GM12878 (cell line): ENCODE results near the gene RSPO3. TPM values are rescaled to one million over a fixed set of nuclear protein-coding genes. Genes with fewer than 3 reads are reported as not detected.

Source experiments
- ATAC-seq: fragments of 200-7000 bp; cut with Tn5 transposase; 3 replicates; pipeline ENCODE4 v1.9.1; 2020; ENCODE audit warnings: mild to moderate bottlenecking, moderate library complexity
- BruUV-seq: library from RNA; stranded (reverse); fragments of 400-500 nt; replicated peaks from 2 replicates; lab custom pipeline; 2021; lab: Mats Ljungman, UMichigan
- CTCF ChIA-PET: fragments of 300-600 bp; sonication (Branson Sonifier 250); formaldehyde crosslinking; extraction: SDS; loops from one replicate; lab custom pipeline; 2021; ENCODE audit warnings: inconsistent platforms; lab: Yijun Ruan, JAX
- POLR2A ChIA-PET: fragments of 350-600 bp; formaldehyde crosslinking; extraction: SDS; loops from one replicate; lab custom pipeline; 2021; ENCODE audit warnings: inconsistent platforms; lab: Charles Lee
- RAD21 ChIA-PET: fragments of 300-600 bp; sonication (Branson Sonifier 250); formaldehyde crosslinking; loops from one replicate; lab custom pipeline; 2023; ENCODE audit warnings: antibody characterized with exemption; ENCODE audit not compliant: unreplicated experiment; lab: Charles Lee
- SMC1A ChIA-PET: fragments of 300-600 bp; sonication (Branson Sonifier 250); formaldehyde crosslinking; loops from one replicate; lab custom pipeline; 2023; ENCODE audit not compliant: unreplicated experiment, uncharacterized antibody; lab: Charles Lee
- DNase-seq: peaks from one replicate; pipeline ENCODE4 v3.0.0-alpha.2; 2011; ENCODE audit warnings: low read depth, low spot score
- FAIRE-seq: peaks from 3 replicates; lab custom pipeline; 2011; peaks lifted over from hg19 to GRCh38; lab: Jason Lieb, UNC
- H2AFZ ChIP-seq: 2 replicates; pipeline ENCODE4 v1.6.0; 2011; ENCODE audit warnings: low read depth, low read length, control low read depth; ENCODE audit not compliant: control insufficient read depth
- H3K27ac ChIP-seq: 2 replicates; pipeline ENCODE4 v1.5.1; 2011; ENCODE audit warnings: control low read depth; ENCODE audit not compliant: control insufficient read depth, insufficient read depth
- H3K27me3 ChIP-seq, 2 experiments: replicated peaks in 1 of 2; 2 replicates each; pipeline versions ENCODE4 v1.6.0 to v1.6.1; 2011; ENCODE audit warnings: low read length in 1 of 2; ENCODE audit not compliant: control insufficient read depth in 2 of 2, insufficient read depth in 2 of 2
- H3K36me3 ChIP-seq, 2 experiments: 2 replicates each; pipeline ENCODE4 v1.5.1; 2011; ENCODE audit warnings: low read length in 1 of 2; ENCODE audit not compliant: control insufficient read depth in 2 of 2, insufficient read depth in 2 of 2
- H3K4me1 ChIP-seq: 2 replicates; pipeline ENCODE4 v1.6.1; 2011; ENCODE audit warnings: mild to moderate bottlenecking, low read length, moderate library complexity, mixed read lengths; ENCODE audit not compliant: control insufficient read depth, insufficient read depth
- H3K4me2 ChIP-seq: 2 replicates; pipeline ENCODE4 v1.6.0; 2011; ENCODE audit warnings: control low read depth; ENCODE audit not compliant: control insufficient read depth, insufficient read depth
- H3K4me3 ChIP-seq: fragments of 200-600 bp; sonication (generic); 2 replicates; pipeline ENCODE4 v1.5.1; 2016
- H3K79me2 ChIP-seq: 2 replicates; pipeline ENCODE4 v1.6.0; 2011; ENCODE audit warnings: low read length; ENCODE audit not compliant: control insufficient read depth, insufficient read depth
- H3K9ac ChIP-seq: 2 replicates; pipeline ENCODE4 v1.8.0; 2011; ENCODE audit warnings: low read length, control low read depth, mixed read lengths; ENCODE audit not compliant: control insufficient read depth, insufficient read depth
- H3K9me3 ChIP-seq: replicated peaks from 3 replicates; pipeline ENCODE4 v1.5.1; 2011; ENCODE audit warnings: mild to moderate bottlenecking, low read length; ENCODE audit not compliant: control insufficient read depth, insufficient read depth
- H4K20me1 ChIP-seq: 2 replicates; pipeline ENCODE4 v1.6.0; 2011; ENCODE audit not compliant: control insufficient read depth, insufficient read depth
- BCL3 ChIP-seq: IDR thresholded peaks from 2 replicates; pipeline ENCODE4 v1.6.1; 2011; ENCODE audit warnings: borderline replicate concordance, low read depth, mild to moderate bottlenecking, moderate library complexity, low read length; ENCODE audit not compliant: insufficient read depth, poor library complexity, severe bottlenecking
- CBX5 ChIP-seq: sonication (generic); IDR thresholded peaks from 2 replicates; pipeline ENCODE4 v1.6.1; 2016; ENCODE audit warnings: low read depth, moderate library complexity, mild to moderate bottlenecking, inconsistent platforms
- CHD2 ChIP-seq: IDR thresholded peaks from 2 replicates; pipeline ENCODE4 v1.6.1; 2011; ENCODE audit warnings: low read depth, low read length, improper control_type of control experiment, borderline replicate concordance
- CREM ChIP-seq: IDR thresholded peaks from 2 replicates; pipeline ENCODE4 v1.6.1; 2014; ENCODE audit warnings: antibody characterized with exemption, low read depth
- HDAC2 ChIP-seq: fragments of 200-600 bp; sonication (generic); IDR thresholded peaks from 2 replicates; pipeline ENCODE4 v1.6.1; 2017
- MEF2A ChIP-seq: IDR thresholded peaks from 2 replicates; pipeline ENCODE4 v1.6.1; 2011; ENCODE audit warnings: low read depth, mild to moderate bottlenecking, low read length, moderate library complexity; ENCODE audit not compliant: insufficient read depth
- NBN ChIP-seq: fragments of 450-650 bp; IDR thresholded peaks from 2 replicates; pipeline ENCODE4 v1.6.1; 2016
- NFYB ChIP-seq: IDR thresholded peaks from 2 replicates; pipeline ENCODE4 v1.6.1; 2011; ENCODE audit warnings: low read depth, mild to moderate bottlenecking, low read length, improper control_type of control experiment, moderate library complexity; ENCODE audit not compliant: insufficient read depth
- WGBS: methylation state at CpG from one replicate; pipeline ENCODE4 v1.1.6; 2016; ENCODE audit warnings: low lambda C conversion rate; ENCODE audit not compliant: insufficient replicate concordance, insufficient coverage; ENCODE audit errors: missing lambda C conversion rate; 5-methylcytosine and 5-hydroxymethylcytosine counted together
- in situ Hi-C: fragments of 300-500 bp; cut with MboI; formaldehyde crosslinking; loops from 9 replicates; pipeline ENCODE4 v1.14.3; 2018; ENCODE audit warnings: mixed read lengths
- intact Hi-C: fragments of 100-400 bp; cut with micrococcal nuclease; formaldehyde crosslinking; loops from one replicate; pipeline ENCODE4 v1.14.2; 2022; ENCODE audit not compliant: unreplicated experiment
- polyA plus RNA-seq, 11 experiments: library from polyadenylated mRNA; depleted of rRNA in 4 of 11; unstranded in 6 of 11; stranded (reverse) in 5 of 11; fragments of >200 nt; fragmentation: Nextera tagmentation in 4 of 11; fragmentation: Illumina TruSeq in 1 of 11; extraction: Ambion mirVana in 4 of 11; extraction: Trizol in 1 of 11; gene quantifications; 1 replicate in 1 of 11; 2 replicates in 10 of 11; pipeline versions ENCODE4 v1.2.1 to v1.2.3, GENCODE V29; 2011 to 2016; ENCODE audit warnings: inconsistent platforms in 2 of 11, missing spikeins in 2 of 11, low read depth in 1 of 11
- total RNA-seq, 4 experiments: library from RNA; depleted of rRNA in 3 of 4; stranded (reverse); fragments of >200 nt in 3 of 4; fragmentation: Illumina TruSeq in 1 of 4; extraction: Trizol in 1 of 4; gene quantifications; 2 replicates each; pipeline versions ENCODE4 v1.2.1 to v1.2.3, GENCODE V29; 2013 to 2021

The RSPO3 gene
- total and polyA plus RNA-seq, 10 of the 15 experiments (the other 5 are each of a cell fraction or from before 2014, with no cell fraction given), result 0.16 TPM; not detected in 9

- ChIA-PET CTCF (interaction anchor here (0.8 to 1.6 kb wide), 3 partner anchors 9 to 90 kb away, joined by 3 to 4 read pairs (median 4); no protein-coding TSS in a partner anchor), POLR2A (no interaction called here), RAD21 (no interaction called here), SMC1A (interaction anchor here (0.6 to 0.9 kb wide), 3 partner anchors 9 to 29 kb away, joined by 3 read pairs; no protein-coding TSS in a partner anchor)
- in situ Hi-C loops (no loop called here), intact Hi-C loops (no loop called here)
- no peak overlapping the region for H2AFZ ChIP-seq
- H3K9me3 ChIP-seq, result no peaks in the 10 kb centered on the region
- H3K27ac ChIP-seq, result no peak overlapping the region
- no peaks in the 10 kb centered on the region for H4K20me1 ChIP-seq
- no peaks in the 10 kb centered on the region for H3K4me1 ChIP-seq
- BruUV-seq, result no TSS peak
- WGBS, result 0% methylated on average over 1 of the region's 1 CpG
- H3K4me2 ChIP-seq, result no peak overlapping the region
- TF ChIP-seq CHD2 (no peak), NFYB (no peak), BCL3 (no peak), HDAC2 (no peak), CBX5 (no peak), NBN (no peak), CREM (no peak), MEF2A (no peak)
- no peak for ATAC-seq
- H3K9ac ChIP-seq, result no peak overlapping the region
- H3K4me3 ChIP-seq, result no peak overlapping the region
- no peak for FAIRE-seq
- H3K79me2 ChIP-seq, result no peaks in the 10 kb centered on the region
- no peaks in the 10 kb centered on the region for H3K36me3 ChIP-seq
- no peaks in the 10 kb centered on the region for H3K27me3 ChIP-seq
- no peak for DNase-seq
These were observed 57.7 kb downstream of the RSPO3 start for GRCh38 chr6:127176146-127176545.
